Middle frontal gyrus (tissue), 1 donor: ENCODE results near the gene KAZN.

ENCODE experiments used
- DNase-seq: peaks from one replicate; pipeline ENCODE4 v3.0.0-alpha.2; 2015; ENCODE audit warnings: low spot score; ENCODE audit errors: extremely low spot score

KAZN gene

DNA sequence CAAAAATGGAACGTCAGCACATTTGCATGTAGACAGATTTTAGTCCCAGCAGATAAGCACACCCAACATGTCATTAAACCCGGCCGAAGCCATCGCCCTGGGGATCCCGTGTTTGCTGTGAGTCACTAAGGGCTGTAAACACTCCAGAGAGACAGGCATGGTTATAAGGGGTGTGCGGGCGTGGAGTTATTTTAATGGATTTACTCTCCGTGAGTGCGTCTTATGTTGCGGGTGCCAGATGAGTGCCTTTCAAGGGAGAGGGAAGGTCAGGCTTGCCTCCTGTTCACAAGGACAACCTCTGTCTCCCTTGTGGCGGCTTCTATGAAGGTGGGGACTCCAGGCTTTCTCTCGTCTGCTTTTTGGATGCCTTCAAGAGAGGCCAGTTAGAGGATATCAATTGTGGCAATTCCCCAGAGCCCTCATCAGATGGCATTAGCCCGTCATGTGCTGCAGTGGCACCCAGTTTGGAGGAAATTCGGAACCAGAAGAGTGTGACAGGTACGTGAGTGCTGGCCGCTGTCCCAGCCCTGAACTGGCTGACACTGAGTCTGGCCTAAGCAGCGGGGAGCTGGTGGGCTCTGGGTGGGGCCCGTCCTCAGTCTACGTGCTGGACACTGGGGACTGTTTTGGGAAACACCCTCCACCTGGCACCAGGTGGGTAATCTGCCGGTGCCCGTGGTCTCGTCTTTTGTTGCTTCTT lies 331.2 kb downstream of the KAZN start:
- no peak for DNase-seq

DNA sequence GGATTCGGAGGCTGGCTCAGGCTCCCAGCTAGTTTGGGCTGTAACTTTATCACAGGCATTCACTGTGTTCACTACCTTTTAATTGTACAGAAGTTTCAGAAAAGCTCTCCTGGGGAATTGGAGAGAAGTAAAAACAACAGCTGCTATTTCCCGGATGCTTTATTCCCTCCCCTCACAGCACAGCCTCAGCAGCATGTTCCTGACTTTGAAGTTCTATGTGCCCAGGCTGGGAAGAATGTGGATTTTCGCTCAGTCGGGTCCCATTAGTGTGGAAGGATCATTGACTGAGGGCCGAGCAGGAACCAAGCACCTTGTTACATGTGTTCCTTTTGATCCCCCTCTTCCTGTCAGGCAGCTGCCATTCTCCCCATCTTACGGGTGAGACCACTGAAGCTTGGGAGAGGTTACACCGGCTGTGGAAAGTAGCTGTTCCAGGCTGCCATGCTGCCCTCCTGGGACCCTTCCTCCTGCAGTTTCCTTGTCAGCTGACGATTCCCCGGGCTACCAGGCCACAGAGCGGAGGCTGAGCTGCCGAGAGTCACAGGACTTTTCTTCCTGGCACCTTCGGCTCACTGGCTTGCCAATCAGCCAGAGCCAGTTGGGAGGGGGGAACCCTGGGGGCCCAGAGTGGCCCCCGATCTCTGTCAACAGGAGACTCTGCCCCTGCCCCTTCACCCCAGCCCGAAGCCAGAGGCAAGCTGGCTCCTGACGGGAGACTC lies 331.9 kb downstream of the KAZN start:
- no peak for DNase-seq

DNA sequence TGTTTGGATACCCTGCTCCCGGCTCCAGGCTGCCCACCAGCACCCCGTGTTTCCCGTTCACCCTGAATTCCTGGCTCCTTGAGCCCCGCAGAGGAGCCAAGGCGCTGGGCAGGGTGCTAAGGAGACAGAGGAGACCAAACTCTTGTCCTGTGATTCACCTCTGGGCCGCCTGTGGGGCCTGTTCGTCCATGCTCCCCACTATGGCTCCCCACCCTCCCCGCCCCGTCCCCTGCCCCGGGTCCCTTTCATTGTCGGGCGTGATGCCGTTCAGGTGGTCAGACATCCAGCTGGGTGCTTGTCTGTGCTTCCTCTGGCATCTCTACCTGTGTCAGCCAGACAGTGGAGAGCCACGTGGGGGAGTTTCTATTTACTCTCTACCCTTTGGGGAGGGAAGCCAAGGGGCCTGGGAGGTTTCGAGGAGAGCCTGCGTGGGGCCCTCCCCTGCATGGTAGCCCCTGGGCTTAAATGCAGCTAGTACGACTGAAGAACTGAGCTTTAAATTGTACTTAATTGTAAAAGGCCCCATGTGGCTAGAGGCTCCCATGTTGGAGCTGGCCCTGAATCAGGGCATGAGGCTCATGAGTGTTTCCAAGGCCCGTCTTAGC lies 333.7 kb downstream of the KAZN start:
- no peak for DNase-seq

DNA sequence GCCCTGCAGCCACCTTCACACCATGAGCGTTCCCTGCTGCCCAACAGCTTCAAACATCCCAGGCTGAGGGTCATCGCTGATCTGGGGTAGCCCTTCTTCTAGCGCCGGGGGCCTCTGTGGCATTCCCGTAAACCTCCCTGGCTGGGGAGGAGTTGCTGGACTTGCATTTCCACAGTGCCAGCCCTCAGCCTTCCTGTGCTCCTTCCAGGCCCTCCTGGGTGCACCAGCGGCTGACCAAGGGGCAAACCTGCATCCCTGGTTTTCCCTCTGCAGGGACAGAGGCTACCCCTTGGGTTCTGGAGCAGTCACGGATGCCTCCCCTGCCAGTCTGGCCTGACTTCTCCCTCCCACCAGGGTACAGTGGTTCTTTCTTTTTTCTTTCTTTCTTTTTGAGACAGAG lies 336.4 kb downstream of the KAZN start:
- no peak for DNase-seq

DNA sequence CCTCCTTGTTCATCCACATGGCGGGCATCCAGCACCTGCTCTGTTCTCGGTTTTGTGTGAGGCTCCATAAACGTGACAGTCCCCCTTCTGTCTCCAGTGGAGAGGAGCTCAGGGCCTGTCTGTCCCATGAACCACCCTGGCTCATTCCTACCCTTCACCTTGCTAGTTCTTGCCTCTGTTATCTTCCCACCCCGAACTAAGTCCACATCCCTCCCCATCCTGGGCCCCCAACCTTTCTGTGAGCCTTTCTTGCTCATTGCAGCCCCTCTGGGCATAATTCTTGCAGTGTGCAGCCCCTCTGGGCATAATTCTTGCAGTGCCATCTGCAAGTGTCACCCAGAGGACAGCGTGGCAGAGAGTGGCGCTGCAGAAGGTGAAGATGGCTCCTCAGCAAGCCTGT lies 338.3 kb downstream of the KAZN start:
- DNase-seq: no peak

DNA sequence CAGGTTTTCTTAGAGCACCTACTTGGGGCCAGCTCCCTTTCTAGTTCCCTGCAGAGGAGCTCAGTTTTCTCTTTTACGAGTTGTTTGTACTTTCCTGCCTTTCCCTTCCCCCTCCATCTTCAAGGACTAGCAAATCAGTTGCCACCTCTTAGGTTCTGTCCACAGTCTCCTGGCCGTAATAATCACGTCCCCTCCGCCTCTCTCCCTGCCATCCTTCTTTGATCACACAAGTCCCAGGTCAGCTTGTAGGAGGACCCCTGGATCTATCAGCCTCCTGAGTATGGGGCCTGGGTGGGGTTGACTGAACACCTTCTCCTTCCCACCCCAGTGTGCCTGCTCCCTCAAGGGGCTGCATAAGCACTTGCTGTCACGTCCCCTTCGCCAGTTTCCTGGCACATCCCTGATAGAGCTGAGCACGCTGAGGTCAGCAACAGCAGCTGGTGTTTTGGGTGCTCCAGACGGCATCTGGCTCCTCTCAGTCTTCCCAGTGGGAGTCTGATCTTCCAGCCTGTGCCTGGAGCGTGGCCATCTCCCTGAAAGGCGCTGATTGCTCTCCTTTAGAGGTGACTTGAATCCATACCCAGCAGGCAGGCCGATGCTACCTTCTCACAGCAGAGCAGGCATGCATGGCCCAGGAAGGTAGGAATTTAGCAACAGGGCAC lies 338.9 kb downstream of the KAZN start:
- DNase-seq: no peak

DNA sequence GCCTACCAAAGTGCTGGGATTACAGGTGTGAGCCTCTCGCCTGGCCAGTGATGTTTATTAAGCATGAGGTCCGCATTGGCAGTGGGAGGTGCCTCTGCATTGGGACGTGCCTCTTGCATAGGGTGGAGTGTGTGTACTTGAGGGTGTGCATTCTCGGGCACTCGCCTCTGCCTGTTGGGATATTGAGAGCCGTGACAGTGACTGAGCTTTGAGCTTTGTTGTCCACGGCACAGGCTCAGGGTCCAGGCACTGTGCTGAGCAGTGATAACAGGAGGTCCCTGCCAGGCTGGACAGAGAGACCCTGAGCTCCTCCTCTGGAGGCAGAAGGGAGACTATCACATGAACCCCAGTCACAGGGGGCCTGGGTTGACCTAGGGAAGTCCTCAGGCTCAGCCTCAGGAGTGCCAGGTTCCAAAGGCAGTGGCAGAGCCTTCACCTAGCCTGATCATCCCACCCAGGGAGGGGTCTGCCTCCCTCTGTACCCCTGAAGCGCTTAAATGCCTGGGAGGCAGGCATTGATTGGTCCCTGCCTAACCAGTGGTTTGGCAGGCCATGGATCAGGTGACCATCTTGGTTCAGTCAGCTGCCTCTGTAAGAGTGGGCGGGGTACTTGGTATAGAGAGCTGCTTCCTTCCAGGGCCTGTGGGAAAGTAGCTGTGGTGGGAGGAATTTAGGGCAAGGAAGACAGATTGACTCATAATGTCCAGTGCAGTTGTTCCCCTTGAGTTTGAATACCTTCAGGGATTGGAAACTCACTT lies 341.2 kb downstream of the KAZN start:
- no peak for DNase-seq

DNA sequence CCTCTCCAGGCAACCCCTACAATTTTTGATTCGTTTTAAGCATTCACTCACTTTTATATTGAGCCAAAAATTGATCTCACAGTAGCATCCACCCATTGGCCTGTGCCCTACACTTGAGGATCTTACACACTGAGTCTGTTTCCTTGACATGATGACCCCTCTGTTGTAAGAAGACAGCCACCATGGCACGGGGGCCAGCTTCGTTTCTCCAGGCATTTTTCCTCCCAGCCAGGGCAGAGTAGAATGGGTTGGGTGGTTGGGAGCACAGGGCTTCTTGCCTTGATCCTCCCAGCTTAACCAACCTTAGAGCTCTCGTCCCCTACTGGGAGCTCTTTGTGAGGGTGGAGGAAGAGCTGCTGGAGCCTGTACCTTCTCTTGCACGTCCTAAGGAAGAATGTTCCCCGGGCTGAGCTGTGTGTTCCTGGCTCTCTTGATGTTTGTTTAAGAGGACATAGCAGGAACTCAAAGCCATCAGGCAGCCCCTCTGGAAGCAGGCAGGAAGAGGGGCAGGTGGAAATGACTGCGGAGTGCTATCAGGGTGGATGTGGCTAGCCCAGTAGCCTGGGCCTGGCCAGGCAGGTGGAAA lies 341.9 kb downstream of the KAZN start:
- no peak for DNase-seq

DNA sequence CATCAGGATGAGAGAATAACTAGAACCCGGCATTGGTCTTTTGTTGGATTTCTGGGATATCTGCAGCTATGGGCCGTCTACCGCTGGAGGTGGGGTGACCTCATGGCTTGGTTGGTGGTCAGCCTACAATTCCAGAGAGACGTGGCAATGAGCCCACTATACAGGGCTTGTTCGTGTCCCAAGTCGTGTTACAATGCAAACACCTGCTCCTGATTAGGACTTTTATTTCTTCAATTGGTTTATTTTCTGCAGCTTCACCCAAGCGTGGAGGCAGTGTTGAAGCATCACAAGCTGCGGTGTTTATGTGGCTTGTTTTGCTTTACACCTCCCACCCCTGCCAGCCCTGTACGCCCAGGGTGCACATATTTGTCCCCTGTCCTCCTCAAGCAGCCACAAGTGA lies 343.4 kb downstream of the KAZN start:
- DNase-seq: no peak

DNA sequence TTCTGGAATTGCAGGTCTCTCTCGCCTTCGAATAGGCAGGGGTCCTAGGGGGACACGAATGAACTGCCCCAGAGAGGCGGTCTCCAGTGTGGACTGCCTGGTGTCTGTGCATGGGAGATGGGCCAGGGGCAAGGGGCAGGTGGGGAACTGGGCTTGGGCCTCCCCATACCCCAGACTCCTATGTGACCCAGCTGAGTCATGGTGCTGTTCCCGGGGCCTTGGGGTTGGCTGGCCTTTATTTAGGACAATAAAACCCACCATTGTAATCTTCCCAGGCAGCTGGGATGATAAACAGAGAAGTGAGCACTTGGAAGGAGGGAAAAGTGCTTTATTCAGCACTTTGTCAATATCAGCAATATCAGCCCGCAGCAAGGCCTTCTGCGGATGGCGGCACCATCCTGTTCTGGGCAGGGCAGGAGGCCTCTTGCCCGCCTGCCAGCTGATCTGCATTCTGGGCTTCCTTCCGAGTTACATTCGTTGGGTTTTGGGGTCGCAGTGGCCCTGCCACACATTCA lies 346.0 kb downstream of the KAZN start:
- DNase-seq: no peak

DNA sequence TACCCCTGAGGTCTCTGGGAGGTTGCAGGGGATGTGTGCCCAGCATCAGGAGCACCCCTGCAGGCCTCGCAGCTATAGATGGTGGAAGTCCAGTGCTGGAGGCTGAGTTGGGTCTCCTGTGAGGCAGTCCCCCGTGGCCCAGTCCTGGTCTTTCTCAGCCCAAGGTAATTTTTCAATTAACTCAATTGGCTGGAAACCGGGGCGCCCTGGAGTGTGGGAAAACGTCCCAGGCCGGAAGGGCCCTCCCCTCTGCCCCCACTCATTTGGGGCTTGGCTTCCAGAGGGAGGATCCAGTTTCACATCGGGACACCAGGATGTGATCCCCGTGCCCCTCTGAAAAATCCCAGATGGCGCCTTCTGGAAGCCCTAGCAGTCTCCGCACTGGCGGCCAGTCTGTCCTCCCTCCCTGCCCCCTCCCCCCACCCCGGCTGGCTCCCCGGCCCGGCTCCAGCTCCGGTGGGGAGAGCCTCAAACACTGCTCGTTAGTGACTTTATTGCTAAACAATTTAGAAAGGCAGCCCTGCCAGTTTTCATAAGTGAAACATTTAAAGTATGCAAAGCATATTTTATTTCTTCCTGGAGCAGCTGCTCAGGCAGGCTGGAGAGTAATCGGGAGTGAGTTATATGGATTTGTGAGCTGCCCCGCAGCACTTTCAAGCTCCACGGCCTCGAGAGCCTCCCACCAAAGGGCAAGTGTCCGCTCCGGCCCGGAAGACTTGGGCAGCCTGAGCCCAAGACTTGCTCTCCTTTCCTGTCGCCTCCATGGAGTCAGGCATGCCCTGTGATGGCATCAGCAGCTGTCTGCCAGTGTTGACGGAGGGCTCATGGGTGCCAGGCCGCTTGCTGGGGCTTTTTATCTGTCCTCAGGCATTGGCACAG lies 346.9 kb downstream of the KAZN start:
- no peak for DNase-seq

DNA sequence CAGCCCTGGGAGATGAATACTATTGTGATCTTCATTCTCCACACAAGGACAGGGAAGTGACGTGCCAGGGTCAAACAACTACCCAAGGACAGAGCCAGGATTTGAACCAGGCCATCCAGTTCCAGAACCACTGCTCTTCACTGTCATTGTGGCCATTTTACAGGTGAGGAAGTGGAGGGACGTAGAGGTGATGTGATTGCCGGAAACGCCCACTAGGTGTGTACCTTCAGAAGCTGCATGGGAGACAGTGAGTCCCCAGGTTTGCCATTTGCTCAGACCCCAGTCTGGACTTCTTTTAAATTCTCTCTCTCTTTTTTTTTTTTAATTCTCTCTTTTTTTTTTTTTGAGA lies 347.5 kb downstream of the KAZN start:
- no peak for DNase-seq

DNA sequence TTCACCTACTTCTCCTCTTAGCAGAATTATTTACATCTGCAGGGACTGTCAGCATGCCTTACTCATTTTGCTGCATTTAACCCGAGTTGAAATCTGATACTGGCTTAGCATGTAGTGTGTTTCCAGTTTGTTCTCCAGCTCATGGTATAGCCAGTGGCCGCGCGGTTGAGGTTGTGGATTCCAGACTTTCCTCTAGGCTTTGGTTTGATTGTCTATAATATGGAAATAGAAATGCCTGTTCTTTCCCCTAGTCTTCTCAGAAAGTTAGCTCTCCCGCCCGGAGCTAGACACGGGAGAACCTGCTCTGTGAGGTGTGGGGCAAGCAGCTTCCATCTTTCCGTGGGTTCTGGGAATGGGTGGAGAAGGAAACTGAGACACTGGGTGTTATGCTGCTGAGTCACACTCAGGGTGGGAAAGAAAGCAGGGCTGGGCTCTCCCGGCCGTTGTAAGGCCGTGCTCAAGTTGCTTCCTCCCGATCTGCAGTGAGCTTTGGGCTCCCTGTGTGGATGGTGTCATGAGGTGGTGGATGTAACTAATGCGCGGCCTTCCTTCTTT lies 348.3 kb downstream of the KAZN start:
- no peak for DNase-seq

DNA sequence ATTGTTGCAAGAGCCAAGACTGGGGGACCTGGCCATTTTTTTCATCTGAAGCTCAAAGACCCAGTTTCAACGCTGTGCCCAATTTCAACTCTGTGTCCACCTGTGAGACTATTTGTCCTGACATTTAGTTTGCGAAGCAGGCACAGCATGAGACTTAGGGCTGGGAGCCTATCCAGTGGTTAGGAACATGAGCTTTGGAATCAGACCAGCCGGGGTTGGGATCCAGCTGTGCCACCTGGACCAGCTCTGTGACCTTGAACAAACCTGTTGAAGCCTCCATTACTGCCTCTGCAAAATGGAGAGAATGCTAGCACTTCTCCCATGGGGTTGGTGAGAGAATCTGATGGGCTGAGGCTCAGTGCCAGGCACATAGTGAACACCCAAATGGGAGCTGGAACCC lies 348.9 kb downstream of the KAZN start:
- DNase-seq: no peak

DNA sequence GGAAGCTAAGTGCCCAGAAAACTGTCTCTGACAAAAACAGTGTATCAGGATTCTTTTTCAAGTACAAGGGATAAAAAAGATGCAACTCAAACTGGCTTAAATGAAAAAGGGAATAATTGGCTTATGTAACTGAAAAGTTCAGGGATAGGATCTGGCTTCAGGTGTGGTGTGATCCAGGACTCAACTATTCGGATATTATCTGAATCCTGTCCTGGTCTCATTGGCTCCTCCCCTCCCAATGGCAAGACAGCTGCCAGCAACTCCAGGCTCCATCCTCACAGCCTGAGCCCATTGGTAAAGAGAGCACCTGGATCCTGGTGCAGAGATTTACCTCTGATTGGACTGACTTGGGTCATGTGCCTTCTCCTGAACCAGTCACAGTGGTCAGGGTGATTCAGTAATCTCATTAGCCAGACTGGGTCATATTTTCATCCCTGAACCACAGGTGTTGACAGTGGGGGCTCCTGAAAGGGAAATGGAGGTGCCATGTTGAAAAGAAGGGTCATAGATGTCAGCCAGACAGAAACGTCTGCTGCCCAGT lies 349.7 kb downstream of the KAZN start:
- DNase-seq: no peak

DNA sequence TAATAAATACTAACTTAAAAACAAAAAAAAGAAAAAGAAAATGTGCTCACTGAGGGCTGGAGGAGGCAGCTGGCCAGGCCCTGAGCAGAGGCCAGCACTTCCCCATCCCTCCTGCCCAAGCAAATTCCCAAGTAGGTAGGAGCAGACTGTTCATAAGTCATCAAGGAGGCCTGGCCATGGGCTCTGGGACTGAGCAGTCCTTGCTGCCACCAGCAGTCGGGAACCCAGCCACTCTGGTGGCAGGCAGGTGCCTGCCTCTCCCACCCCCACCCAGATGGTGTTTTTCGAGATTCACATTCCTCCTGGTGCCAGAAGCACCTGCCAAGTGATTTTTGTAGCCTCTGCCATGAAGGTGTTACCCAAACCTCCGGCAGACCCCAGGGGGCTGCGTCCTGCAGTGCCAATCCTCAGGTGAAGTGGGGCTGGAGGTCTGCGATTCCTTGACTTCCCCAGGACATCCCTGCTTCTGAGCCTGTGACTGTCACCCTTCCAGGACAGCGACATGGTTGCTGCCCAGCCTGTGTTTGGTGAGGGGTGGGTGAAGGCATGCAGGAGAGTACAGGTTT lies 350.9 kb downstream of the KAZN start:
- no peak for DNase-seq

DNA sequence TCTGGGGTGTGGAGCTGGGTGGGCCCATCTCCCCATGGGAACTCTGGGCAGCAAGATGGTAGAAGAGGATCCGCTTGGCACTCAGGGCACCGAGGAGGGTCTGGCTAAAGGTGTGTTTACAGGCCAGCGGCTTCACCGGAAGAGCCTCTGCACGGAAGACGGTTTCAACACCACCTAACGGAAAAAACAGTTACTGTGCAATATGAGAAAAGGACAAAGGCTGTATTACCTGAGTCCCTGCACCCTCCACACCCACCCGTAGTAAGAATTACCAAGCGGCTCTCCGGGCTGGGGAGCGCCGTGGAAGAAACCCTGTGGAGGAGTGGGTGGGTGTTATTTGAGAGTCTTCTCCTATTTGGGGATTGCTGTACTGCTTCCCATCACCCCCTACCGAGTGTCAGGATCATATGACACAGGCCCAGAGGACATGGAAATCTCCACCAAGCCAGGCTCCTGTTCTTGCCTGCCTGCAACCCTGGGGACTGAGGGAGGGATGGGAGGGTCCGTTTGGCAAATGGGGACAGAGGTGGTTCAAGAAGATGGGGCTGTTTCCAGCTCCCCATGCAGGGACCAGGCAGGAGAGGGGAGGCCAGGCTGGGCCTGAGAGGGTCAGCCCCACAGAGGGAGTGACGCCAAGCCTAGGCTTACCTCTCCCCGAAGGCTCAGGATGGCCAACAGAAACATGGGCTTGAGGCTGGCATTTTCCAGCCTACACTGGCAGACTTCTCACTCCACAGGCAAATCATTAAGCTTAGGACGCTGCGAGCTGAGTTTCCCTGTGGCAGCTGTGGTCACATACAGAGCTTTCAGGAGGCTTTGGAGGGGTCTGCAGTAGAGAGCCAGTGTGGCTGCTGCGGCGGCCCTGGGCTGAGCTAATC lies 351.6 kb downstream of the KAZN start:
- DNase-seq: no peak

DNA sequence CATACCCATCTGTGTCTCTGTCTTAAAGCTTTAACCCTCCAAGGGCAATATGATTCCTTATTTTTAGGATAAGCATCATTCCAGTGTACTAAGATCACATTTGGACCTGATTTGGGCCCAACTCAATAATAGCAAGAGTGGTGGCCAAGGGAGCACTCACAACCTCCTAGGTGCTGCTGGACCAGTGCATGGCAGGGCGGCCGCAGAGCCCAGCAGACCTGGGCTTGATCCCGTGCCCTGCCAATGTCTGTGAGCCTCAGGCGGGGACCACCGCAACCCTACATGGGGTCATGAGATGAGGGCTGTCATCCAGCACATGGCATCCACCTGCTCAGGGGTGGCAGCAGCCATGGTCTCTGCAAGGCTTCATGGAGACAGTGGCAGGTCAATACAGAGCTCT lies 353.3 kb downstream of the KAZN start:
- no peak for DNase-seq
